GM19351 (cell line): ENCODE measurements around the gene CHMP1B.
A peak's percentile ranks its signal among the peaks of the same experiment; 100 is the strongest.

Experiments
- ATAC-seq: cut with Tn5 transposase; IDR thresholded peaks from one replicate; pipeline ENCODE4 v1.9.1; 2021; ENCODE audit warnings: mild to moderate bottlenecking, moderate library complexity; ENCODE audit not compliant: unreplicated experiment

The CHMP1B gene, protein sequence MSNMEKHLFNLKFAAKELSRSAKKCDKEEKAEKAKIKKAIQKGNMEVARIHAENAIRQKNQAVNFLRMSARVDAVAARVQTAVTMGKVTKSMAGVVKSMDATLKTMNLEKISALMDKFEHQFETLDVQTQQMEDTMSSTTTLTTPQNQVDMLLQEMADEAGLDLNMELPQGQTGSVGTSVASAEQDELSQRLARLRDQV

DNA sequence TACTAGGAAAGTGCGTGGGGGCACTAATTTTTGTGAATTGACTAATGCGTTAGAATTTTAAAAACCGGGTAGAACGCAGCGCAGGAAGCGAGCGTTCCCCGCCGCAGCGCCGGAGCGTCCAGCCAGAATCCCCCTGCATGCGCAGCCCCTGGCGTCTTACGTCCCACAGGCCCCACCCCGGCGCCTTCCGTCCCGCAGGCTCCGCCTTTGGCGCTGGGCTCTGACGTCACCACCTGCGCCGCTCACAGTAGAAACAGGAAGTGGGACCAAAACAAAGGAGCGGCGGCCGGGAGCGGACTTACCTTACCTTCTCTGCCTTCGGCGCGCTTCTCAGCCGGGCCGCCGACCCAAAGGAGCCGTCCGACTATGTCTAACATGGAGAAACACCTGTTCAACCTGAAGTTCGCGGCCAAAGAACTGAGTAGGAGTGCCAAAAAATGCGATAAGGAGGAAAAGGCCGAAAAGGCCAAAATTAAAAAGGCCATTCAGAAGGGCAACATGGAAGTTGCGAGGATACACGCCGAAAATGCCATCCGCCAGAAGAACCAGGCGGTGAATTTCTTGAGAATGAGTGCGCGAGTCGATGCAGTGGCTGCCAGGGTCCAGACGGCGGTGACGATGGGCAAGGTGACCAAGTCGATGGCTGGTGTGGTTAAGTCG, at the start of gene CHMP1B:
TSS of gene CHMP1B (plus strand) at position 268 of the 660 bp plus-strand sequence. CDS start at position 367, 99 bp downstream.
- peak; percentile 95 for ATAC-seq

DNA sequence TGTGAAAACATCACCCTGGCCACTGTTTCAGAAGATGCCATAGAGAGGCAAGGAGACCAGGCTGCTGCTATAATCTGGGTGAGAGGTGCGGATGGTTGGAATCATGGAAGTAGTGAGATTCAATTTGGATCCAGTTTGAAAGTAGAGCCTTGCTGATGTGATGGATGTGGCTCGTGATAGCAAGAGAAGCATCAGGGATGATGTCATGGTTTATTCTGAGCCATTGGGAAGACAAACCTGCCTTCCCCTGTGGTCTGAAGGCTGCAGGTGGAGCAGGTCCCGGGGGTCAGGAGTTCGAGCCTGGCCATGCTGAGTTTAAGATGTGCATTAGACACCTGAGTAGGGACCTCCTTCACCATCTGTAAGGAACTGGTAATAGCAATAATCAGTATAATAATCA, 49.6 kb upstream of the CHMP1B start:
- ATAC-seq: no peak

DNA sequence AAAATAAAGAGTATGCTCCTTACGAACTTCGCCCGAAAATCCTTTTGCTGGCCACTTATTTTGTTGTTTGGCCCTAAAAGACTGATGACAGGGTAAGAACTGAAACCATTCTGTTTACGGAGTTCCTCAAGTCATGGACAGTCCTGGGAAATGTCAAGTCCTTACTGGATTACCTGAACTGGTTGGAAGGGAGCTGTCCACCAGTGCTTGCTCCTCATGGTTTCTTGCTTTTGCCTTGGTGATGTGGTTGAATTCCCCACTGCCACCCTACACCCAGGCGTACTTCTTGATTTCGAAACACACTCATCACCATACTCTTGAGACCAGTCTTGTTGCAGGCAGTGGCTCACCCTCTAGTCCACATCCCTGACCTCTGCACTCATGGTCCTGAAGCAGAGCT, 49.1 kb upstream of the CHMP1B start:
- no peak for ATAC-seq

DNA sequence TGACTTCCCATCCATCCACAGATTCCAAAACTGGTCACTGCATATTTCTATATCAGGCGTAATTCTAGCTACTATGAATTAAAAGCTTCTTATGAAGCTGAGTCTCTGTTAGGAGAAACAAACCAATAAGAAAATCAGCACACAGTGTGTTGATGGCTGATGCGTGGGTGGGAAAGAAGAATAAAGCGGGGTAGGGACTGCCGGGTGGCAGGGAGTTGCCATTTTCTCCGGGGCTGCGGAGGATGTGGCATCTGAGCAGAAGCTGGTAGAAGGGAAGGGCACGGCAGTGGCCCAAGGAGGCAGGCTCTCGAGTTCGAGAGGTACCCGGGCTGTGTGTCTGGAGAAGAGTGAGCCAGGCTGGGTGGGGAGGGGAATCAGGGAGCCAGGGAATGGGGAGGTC, 48.6 kb upstream of the CHMP1B start:
- ATAC-seq: no peak

DNA sequence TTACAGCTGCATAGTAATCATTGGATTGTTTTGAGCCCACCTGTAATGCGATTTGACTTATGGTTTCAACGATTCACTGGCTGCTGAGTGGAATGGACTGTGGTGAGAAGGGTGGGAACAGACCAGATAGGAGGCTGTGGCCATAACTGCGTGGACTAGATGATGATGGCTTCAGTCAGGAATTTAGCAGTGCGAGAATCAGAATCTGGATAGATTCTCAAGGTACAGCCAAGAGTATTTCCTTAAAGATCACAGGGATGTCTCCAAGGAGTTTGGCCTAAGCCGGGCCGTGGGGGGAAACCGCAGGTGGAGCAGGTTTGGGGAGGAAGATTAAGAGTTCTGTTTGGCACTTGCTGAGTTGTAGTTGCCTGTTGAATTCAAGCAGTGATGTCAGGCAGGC, 44.0 kb upstream of the CHMP1B start:
- ATAC-seq: no peak

DNA sequence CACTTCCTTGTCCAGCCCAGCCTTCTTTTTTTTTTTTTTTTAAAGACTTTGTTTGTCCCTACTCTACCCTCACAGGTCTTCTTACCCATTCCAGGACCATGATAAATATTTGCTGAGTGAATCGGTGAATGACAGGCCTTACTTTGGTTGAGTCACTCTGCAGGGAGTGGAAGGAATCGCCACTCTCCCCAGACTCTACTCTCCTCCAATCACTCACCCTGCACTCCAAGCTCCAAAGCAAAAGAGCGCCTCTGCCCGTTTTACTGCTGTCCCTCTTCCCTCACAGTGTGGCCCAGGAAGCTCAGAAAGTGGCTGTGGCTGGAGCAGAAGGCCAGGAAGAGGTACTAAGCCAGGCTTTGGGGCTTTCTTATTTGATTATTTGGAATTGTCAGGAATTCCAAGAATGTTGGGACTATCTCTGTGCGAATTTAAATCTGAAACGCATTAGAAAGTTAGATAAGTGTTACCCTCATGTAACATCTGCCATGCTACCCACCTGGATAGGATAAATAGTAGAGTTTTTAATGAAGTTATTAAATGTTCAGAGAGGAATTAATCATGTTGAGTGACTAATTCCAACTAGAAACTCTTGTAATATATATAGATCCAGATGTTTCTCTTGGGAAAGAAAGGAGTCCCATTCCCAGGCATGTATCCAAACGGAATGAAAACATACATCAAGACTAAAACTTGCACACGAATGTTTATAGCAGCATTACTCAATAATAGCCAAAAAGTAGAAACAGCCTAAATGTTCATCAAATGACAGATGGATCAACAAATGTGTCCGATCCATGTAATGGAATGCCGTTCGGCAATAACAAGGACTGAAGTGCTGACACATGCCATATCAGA, 43.0 kb upstream of the CHMP1B start:
- ATAC-seq: no peak

DNA sequence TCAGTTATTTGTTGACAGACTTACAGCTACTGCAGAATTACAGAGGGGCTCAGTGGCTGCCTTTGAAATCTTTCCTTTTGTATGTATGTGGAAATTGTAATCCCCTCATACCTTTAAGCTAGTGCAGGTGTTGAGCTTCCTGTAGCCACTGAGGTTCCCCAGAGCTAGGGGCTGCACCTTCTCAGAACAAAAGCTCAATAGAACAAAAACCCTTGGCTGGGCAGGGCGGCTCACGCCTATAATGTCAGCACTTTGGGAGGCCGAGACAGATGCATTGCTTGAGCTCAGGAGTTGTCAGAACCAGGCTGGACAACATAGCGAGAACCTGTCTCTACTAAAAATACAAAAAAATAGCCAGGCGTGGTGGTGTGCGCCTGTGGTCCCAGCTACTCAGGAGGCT, 41.3 kb upstream of the CHMP1B start:
- ATAC-seq: no peak

DNA sequence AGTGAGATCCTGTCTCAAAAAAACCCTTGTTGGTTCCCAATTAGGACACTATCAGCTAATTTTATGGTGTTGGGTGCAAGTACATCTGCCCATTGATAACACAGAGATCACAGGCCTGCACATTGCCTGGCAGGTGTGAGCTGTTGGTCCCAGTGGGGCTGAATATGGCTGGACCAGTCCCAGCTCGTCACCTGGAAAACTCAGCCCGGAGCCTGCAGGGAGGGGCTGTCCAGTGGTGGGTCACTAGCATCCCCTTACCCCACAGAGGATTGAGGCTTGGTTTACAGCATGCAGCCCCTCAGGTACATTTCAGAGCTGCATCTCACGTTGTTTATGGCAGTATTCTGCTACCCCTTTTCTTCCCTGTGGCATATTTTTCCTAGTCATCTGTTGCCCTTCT, 40.8 kb upstream of the CHMP1B start:
- no peak for ATAC-seq

DNA sequence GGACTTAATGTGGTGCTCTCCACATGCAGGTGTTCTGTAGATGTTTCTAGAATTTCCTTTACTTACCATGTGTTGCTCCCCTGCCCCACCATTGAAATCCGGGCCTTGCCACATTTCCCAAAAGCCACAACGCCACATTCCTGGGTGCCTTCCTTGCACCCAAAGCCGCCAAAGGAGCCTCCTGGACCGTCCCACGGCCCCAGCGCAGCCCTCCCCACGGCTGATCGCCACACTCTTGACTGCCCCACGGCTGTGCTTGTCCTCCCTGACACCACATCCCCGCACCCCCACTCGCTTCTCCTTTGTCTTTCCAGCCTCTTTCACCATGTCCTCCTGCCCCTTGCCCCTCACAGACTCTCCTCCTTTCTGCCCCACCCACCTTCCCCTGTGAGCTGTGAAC, 40.2 kb upstream of the CHMP1B start:
- ATAC-seq: no peak

DNA sequence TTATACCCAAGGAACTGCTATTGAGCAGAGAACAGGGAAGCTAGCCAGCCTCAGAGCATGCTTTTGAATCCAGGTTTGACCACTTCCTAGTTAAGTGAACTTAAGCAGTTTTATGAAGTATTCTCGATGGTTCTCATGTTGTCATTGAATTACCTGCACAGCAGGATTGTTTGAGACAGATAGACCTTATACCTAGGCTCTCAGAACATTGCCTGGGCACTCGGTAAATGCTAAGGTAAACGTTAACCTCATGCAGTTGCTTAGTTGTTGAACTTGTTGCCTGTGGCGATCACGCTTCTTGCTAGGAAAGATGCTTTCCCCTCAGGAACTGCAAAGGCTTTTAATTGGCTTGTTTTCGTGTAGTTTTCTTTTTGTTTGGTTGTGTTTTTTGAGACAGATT, 34.0 kb upstream of the CHMP1B start:
- no peak for ATAC-seq

DNA sequence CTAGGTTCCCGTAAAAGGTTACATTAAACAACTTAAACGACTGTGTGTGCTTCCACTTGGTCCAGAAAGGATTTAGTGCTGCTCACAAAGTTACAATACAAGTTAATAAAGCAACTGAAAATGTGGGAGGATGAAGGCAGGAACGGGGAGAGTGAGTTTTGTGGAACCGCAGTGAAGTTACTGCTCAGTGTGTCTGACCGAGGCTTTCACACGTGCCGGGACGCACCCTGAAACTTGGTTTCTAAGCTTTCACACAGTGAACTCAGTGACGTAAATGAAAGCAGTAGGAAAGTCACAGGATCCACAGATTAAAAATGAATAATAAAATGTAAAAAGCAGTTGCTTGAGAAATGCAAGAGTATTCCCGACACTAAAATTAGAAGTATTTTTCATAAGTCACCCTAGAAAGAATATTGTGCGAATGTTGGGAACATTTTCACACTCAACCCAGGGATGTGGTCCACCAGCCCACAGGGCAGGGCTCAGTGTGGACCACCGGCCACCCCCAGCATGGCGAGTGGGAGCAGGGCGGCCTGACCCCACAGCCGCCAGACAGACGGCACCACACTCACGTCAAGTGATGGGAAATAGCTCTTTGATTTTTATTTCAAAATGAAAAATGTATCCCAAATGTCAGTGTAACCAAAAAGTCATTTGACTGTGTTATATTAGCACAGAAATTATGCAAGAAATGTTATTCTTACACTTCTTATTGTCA, 32.6 kb upstream of the CHMP1B start:
- no peak for ATAC-seq

DNA sequence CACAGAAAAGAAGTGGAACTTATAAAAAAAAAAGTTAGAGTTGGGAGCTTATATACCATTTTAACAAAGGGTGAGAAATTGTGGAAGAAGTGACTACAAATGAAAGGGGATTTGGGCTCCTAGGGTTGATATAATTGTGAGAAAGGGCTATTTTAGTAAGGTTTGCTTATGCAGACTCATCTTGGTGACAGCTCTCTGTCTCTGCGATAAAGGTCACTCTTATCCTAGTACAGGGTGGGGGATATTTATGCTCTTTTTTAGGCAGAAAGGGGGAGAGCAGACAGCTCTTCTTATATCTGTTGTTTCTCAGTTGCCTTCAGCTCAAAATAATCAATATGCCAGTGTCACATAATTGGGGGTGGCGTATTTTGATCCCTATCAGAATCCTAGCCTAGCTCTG, 31.3 kb upstream of the CHMP1B start:
- ATAC-seq: no peak

DNA sequence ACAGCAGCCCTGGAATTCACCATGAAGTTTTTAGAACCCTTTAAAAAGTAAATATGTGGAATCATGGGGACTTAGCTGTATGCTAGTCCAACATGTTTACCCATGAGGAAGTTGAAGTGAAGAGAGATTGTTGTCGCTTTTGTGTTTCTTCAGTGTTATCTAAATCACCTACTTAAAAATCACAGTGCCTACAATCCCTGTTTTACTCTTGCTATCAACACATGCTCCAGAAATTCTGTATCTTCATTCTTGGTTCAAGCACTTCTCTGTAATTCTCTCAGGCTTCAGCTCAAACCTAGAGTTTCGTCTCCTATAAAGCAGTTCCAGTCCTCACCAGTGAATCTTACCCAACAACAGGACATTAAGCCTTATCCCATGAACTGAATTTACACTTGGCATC, 30.5 kb upstream of the CHMP1B start:
- no peak for ATAC-seq

DNA sequence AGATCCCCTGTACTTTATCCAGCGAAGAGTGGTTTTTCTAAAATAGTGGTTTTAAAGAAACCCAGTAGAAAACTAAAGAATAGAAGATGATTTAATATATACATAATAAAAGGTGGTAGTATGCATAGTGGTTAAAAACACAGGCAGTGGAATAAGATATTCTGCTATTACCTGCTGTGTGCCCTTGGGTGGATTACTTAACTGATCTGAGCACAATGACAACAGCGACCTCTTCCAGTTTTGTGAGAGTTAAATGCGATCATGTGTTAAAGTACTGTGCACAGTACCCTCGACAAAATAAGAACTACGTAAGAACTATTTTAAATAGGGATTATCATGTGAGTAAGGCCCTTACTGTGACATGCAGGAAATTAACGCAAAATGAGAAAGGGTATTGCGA, 30.0 kb upstream of the CHMP1B start:
- no peak for ATAC-seq

DNA sequence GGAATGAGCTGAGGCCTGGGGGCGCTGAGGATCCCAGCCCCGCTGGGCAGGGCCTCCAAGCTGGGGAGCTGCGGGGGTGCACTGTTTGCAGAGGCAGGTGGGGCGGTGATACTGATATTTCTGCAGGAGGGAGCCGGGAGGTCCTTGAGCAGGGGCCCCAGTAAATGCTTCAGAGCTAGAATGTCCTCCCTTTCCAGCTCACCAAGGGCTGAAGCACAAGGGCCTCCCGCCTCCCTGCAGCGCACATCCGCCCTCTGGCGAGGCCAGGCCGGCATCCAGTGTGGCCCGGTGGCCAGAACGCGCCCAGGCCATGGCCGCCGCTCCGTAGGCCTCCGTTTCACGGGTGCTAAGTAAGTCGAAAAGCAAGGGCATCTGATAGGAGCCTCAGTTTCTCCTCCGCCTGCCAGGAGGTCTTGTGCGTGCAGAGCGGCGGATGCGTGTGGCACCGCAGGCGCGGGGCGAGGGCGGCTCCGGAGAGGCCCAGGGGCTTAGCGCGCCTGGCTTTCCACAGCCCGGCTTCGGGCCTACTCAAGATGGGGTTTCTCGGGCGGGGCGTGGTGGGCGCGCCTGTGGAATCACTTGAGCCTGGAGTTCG, 29.5 kb upstream of the CHMP1B start:
- ATAC-seq: no peak

DNA sequence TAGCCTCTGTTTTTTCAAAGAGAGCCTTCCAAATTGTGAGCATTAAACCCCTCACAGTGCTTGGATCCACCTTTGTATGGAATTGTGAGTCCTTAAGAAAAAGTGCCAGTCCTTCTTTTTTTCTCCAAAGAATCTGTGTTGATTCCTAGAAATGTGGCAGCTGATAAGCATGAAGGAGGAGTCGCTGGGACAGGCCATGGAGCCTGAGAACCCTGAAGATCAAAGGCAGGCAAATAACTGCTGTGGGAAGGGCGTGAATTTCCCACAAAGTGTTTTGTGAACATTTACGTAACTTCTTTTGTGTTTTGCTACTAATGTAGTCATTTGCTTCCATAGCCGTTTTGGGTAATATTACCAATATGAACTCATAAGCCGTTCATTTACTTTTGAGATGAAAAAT, 27.7 kb upstream of the CHMP1B start:
- no peak for ATAC-seq

DNA sequence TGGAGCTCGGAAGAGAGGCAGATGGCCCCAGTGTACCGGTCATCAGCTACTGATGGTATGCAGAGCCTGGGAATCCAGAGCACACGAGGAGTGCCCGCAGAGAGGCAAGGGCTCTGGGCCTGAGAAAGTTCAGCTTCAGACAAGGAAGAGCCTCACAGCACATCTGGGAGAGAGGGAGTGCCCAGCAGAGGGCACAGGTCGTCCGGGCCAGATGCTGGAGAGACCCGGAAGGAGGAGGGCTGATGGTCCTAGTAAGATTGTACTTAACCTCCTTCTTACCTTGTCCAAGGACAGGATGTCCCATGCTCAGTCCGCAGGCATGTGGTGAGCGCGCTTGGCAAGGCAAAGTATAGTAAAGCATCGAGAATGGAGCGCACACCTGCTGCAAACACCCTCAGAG, 24.4 kb upstream of the CHMP1B start:
- ATAC-seq: no peak

DNA sequence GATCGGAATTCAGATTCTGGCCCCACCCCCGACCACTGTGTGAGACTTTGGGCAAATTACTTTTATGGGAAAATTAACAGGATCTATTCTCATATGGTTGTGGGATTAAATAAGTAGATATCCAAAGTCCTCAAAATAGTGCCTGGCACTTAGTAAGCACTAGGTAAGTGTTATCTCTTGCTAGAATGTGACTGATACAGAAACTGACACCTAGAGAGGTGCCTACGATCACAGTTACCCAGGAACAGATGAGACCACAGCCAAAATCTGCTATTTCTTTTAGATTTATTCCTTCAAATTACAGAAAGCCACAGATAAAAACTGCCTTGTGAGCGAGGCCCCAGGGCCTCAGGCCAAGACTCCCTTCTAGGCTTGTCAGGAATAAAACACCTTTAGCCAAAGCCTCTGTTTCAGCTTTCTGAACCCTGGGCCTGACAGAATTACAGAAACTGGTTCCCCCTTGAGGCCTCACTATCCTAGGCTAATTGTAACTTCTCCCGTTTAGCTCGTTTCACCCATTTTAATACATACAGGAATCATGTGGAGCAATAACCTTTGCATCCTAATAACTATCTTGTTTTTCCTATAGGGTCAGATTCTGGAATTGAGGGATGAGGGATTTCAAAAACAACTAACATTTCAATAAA, 22.3 kb upstream of the CHMP1B start:
- ATAC-seq: no peak

DNA sequence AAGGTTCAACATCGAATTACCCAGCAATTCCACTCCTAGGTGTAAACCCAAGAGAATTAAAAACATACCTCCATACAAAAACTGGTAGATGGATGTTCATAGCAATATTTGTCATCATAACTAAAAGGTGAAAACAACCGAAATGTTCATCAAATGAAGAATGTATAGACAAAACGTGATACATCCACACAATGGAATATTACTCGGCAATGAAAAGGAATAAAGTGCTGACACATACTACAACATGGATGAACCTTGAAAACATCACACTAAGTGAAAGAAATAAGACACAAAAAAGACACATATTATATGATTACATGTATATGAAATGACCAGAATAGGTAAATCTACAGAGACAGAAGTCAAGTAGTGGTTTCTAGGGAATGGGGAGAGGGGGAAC, 20.6 kb upstream of the CHMP1B start:
- no peak for ATAC-seq

DNA sequence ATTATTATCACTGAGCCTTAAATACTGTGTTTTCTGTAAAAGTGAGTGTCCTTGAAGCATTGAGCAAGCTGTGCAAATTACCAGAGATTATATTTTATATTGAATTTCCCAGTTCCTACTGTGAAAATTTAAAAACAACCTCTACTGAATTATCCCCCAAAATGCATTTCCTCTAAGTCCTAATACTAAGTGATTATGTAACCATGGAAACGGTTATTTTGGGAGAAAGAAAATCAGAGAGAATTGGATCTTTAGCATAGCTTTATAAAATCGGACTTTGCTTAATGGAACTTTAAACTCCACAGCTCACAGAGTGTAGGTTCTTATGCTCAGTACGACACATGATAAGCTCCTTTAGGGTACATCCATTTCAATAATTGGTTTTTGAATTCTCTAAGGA, 19.3 kb upstream of the CHMP1B start:
- ATAC-seq: no peak

DNA sequence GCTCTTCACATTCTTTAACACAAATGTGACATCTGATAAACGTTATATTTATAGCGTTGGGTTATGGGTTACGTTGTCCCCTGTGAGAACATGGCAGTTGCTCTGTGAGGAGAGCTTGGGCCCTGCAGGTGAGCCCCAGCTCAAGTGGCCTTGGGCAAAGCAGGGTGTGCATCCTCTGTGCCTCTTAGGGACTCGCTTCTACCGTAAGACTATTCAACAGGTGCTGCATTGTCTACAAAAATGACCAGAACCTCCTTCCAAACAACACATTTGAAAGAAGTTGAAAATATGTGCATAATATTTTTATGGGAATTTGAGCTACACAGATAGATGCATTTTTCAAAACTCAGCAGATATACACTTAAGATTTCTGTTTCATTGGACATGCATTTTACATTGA, 16.4 kb upstream of the CHMP1B start:
- ATAC-seq: no peak
